Mesendoderm (in vitro differentiated cells): ENCODE data around the gene KRTAP12-1.

ENCODE experiments used
- DNase-seq: peaks from one replicate; pipeline ENCODE4 v3.0.0; 2013
- H2AK5ac ChIP-seq: 2 replicates; pipeline ENCODE4 v1.6.1; 2013; ENCODE audit warnings: low read length, inconsistent platforms
- H2BK120ac ChIP-seq: 2 replicates; pipeline ENCODE4 v1.6.1; 2013; ENCODE audit warnings: low read depth, mild to moderate bottlenecking, low read length, moderate library complexity, mixed read lengths
- H2BK15ac ChIP-seq: replicated peaks from 2 replicates; pipeline ENCODE4 v1.6.1; 2013; ENCODE audit warnings: low read depth, mild to moderate bottlenecking, moderate library complexity
- H2BK5ac ChIP-seq: 2 replicates; pipeline ENCODE4 v1.6.1; 2013; ENCODE audit warnings: low read length, inconsistent platforms
- H3K18ac ChIP-seq: 2 replicates; pipeline ENCODE4 v1.6.1; 2013; ENCODE audit warnings: mild to moderate bottlenecking, low read length, mixed read lengths
- H3K23ac ChIP-seq: one replicate; pipeline ENCODE4 v1.6.1; 2013; ENCODE audit warnings: low read length
- H3K27ac ChIP-seq: 2 replicates; pipeline ENCODE4 v1.5.1; 2013; ENCODE audit warnings: low read depth, mild to moderate bottlenecking, inconsistent platforms, low read length, moderate library complexity
- H3K27me3 ChIP-seq: 2 replicates; pipeline ENCODE4 v1.6.1; 2013; ENCODE audit warnings: low read length, control low read depth, mild to moderate bottlenecking, inconsistent platforms; ENCODE audit not compliant: insufficient read depth, poor library complexity
- H3K36me3 ChIP-seq: 2 replicates; pipeline ENCODE4 v1.6.1; 2013; ENCODE audit warnings: low read length, inconsistent platforms; ENCODE audit not compliant: control insufficient read depth, insufficient read depth
- H3K4ac ChIP-seq: one replicate; pipeline ENCODE4 v1.6.1; 2013; ENCODE audit warnings: low read depth, mild to moderate bottlenecking, low read length, moderate library complexity
- H3K4me1 ChIP-seq: 2 replicates; pipeline ENCODE4 v1.6.1; 2013; ENCODE audit warnings: low read depth, low read length, inconsistent platforms; ENCODE audit not compliant: control insufficient read depth
- H3K4me2 ChIP-seq: 2 replicates; pipeline ENCODE4 v1.6.1; 2013; ENCODE audit warnings: low read length
- H3K4me3 ChIP-seq: 2 replicates; pipeline ENCODE4 v1.5.1; 2013; ENCODE audit warnings: mild to moderate bottlenecking, low read length
- H3K56ac ChIP-seq: one replicate; pipeline ENCODE4 v1.6.1; 2013; ENCODE audit warnings: low read length
- H3K79me1 ChIP-seq: 2 replicates; pipeline ENCODE4 v1.6.1; 2013; ENCODE audit warnings: low read length, inconsistent platforms
- H3K79me2 ChIP-seq: 2 replicates; pipeline ENCODE4 v1.6.1; 2013; ENCODE audit warnings: mild to moderate bottlenecking, low read length; ENCODE audit not compliant: control insufficient read depth, insufficient read depth
- H3K9ac ChIP-seq: 2 replicates; pipeline ENCODE4 v1.6.1; 2013; ENCODE audit warnings: low read length, inconsistent platforms
- H4K5ac ChIP-seq: one replicate; pipeline ENCODE4 v1.6.1; 2013; ENCODE audit warnings: low read length
- H4K8ac ChIP-seq: one replicate; pipeline ENCODE4 v1.6.1; 2013; ENCODE audit warnings: low read depth, mild to moderate bottlenecking, control low read depth, low read length, moderate library complexity
- WGBS: extraction: QIAGEN DNeasy Blood & Tissue Kit; methylation state at CpG from one replicate; pipeline ENCODE4 v1.1.7; 2013; ENCODE audit warnings: low lambda C conversion rate, missing lambda C conversion rate; ENCODE audit not compliant: insufficient coverage; ENCODE audit errors: extremely low coverage; 5-methylcytosine and 5-hydroxymethylcytosine counted together

KRTAP12-1 gene

DNA sequence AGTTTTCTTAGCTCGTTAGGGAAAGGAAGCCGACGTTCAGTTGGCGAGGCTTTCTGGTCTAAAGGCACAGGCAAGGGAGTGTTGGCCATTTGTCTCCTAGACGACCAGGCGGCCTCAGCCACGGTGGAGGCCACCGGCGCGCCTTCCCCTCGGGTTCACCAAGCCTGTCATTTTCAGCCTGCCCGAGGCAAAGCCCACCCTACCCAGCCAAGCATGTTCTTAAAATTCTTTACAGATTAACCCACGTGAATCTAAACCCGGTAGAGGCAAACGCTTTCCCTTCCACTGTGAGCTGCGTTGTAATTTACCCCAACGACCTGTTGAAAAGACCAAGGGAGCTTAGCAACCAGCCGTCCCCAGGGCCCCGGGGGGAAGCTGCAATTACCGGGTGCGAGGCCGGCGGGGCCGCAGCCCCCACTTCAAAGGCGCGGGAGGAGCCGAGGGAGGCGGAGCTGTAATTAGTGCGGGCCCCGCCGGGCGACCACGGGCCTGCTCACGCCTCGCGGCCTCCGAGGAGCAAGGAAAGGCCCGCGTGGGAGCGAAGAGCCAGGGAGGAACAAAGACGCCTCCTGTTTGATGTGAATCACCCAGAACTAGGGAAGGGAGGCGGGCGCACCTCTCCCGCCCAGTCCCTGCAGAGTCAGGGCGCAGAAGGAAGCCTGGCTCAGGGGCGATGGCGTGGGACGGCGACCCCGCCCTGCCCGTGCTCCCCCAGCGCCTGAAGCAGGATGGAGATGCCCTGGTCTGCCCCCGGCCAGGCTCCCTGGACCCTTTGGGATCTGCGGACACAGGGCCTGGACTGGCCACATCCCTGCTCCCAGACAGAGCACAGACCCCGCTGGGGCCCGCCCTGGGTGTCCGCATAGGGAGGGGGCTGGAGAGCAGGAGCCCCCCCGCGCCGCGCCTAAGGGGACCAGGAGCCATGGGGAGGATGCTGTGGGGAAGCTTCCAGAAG, 41.5 kb upstream of the KRTAP12-1 start:
- Histone ChIP-seq H3K36me3 (no peaks in the 10 kb centered on the region), H3K79me1 (no peaks in the 10 kb centered on the region), H2BK5ac (no peak overlapping the region), H2BK15ac (no peak overlapping the region), H2BK120ac (no peak overlapping the region), H3K56ac (peak overlapping the region; percentile 56), H4K8ac (no peak overlapping the region), H2AK5ac (no peak overlapping the region), H3K4ac (no peak overlapping the region), H3K4me1 (no peaks in the 10 kb centered on the region), H3K27ac (no peak overlapping the region), H3K79me2 (no peaks in the 10 kb centered on the region), H3K9ac (peak overlapping the region; percentile 44), H4K5ac (no peak overlapping the region), H3K23ac (no peak overlapping the region), H3K27me3 (no peaks in the 10 kb centered on the region), H3K4me3 (no peak overlapping the region), H3K18ac (peak overlapping the region; percentile 23), H3K4me2 (peak overlapping the region; percentile 46)
- DNase-seq: peak; percentile 64
- WGBS: no CpG with 5 or more reads among the region's 61 CpGs

DNA sequence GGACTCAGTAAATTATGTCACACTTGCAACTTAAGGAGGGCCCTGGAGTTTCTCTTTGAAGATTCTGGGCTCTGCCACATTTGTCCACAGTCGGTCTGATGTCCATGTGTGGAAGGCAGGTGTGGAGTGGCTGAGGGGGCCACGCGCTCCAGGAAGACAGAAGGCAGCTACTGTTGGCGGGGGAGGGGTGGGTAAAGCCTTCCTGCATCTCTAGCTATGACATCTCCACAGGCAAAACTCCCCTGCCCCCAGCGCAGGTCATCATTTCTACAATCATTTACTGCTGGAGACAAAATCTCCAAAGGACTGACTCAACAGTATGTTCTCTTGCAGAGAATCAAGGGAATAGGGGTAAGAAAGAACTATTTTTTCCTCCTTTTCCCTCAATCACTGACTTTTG, 40.8 kb upstream of the KRTAP12-1 start:
- Histone ChIP-seq H4K5ac (no peak overlapping the region), H3K4me3 (no peak overlapping the region), H3K4ac (no peak overlapping the region), H3K23ac (no peak overlapping the region), H4K8ac (no peak overlapping the region), H3K79me1 (no peaks in the 10 kb centered on the region), H3K79me2 (no peaks in the 10 kb centered on the region), H2BK15ac (no peak overlapping the region), H3K18ac (no peak overlapping the region), H3K56ac (peak overlapping the region; percentile 56), H3K36me3 (no peaks in the 10 kb centered on the region), H2BK5ac (no peak overlapping the region), H2AK5ac (no peak overlapping the region), H3K27me3 (no peaks in the 10 kb centered on the region), H3K4me1 (no peaks in the 10 kb centered on the region), H3K27ac (no peak overlapping the region), H2BK120ac (no peak overlapping the region), H3K9ac (peak overlapping the region; percentile 44), H3K4me2 (no peak overlapping the region)
- no peak for DNase-seq
- no CpG with 5 or more reads among the region's 5 CpGs for WGBS

DNA sequence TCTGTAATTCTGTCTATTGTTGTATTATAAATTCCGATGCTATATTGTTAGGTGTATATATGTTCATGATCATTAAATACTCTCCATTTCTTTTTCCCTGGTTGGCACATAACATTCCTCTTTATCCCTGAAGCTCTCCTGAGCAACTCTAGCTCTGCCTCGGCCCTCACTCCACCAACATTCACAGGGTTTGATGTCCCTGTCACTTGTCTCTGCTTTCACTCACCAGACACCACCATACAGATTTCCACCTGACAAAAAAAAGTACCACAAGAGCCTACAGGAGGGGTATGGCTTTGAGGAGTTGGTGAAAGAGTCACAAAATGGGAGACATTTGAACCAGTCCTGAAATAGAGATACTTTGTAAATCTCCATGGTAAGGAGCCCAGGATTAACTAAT, 38.2 kb upstream of the KRTAP12-1 start:
- no peak overlapping the region for H4K5ac ChIP-seq
- no peak overlapping the region for H3K56ac ChIP-seq
- no peaks in the 10 kb centered on the region for H3K4me1 ChIP-seq
- H3K23ac ChIP-seq: no peak overlapping the region
- H3K79me1 ChIP-seq: no peaks in the 10 kb centered on the region
- H2AK5ac ChIP-seq: no peak overlapping the region
- H2BK120ac ChIP-seq: no peak overlapping the region
- no peak overlapping the region for H2BK15ac ChIP-seq
- no peak for DNase-seq
- H2BK5ac ChIP-seq: no peak overlapping the region
- H3K4me2 ChIP-seq: no peak overlapping the region
- H4K8ac ChIP-seq: no peak overlapping the region
- no peak overlapping the region for H3K18ac ChIP-seq
- H3K4me3 ChIP-seq: no peak overlapping the region
- H3K9ac ChIP-seq: no peak overlapping the region
- no CpG with 5 or more reads among the region's 2 CpGs for WGBS
- H3K79me2 ChIP-seq: no peaks in the 10 kb centered on the region
- no peaks in the 10 kb centered on the region for H3K36me3 ChIP-seq
- H3K27me3 ChIP-seq: no peaks in the 10 kb centered on the region
- H3K27ac ChIP-seq: no peak overlapping the region
- H3K4ac ChIP-seq: no peak overlapping the region

DNA sequence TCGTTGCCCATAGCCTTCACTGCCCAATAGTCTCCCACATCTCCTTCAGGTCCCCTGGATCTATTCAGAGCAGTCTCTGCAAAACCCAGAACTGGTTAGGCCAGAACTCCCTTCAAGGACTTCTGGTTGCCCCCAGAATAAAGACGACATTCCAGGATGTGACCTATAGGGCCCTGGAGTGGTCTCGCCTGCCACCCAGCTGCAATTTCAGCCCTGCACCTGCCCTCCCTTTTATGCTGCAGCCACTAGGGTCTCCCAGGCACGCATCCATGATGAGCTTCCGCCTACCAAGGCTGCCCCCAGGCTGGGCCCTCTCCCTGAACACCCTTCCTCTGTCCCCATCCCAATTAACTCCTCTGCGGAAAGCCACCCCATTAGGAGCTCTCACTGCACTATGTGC, 36.6 kb upstream of the KRTAP12-1 start:
- no peak overlapping the region for H3K9ac ChIP-seq
- H4K5ac ChIP-seq: no peak overlapping the region
- no peaks in the 10 kb centered on the region for H3K27me3 ChIP-seq
- H2BK5ac ChIP-seq: no peak overlapping the region
- no peak overlapping the region for H3K4me2 ChIP-seq
- H3K79me1 ChIP-seq: no peaks in the 10 kb centered on the region
- no peak overlapping the region for H3K18ac ChIP-seq
- H3K27ac ChIP-seq: no peak overlapping the region
- H3K56ac ChIP-seq: no peak overlapping the region
- WGBS: no CpG with 5 or more reads among the region's 6 CpGs
- no peak overlapping the region for H3K23ac ChIP-seq
- no peak overlapping the region for H3K4ac ChIP-seq
- H3K4me3 ChIP-seq: no peak overlapping the region
- no peaks in the 10 kb centered on the region for H3K36me3 ChIP-seq
- no peak overlapping the region for H2BK15ac ChIP-seq
- H3K4me1 ChIP-seq: peaks cover 4% of the 10 kb centered on the region
- no peak overlapping the region for H4K8ac ChIP-seq
- no peak overlapping the region for H2AK5ac ChIP-seq
- H3K79me2 ChIP-seq: no peaks in the 10 kb centered on the region
- DNase-seq: peak; percentile 65
- no peak overlapping the region for H2BK120ac ChIP-seq

DNA sequence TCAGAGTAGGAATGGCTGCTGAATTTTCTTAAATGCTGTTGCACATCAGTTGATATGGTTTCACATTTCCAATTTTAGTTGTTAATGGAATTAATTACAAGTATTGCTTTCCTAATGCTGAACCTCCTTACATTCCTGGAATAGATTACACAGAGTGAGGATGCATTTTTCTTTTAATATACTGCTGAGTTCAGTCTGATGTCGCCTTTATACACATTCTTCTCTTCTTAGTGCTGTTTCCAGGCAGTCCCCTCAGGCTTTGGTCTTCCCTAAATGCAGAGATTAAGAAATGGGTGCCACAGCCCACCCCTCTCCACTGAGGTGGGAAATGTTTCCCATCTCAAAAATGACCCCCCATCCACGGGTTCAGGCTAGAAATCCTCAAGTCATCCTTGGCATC, 36.1 kb upstream of the KRTAP12-1 start:
- no peaks in the 10 kb centered on the region for H3K27me3 ChIP-seq
- no peak overlapping the region for H3K18ac ChIP-seq
- H4K5ac ChIP-seq: no peak overlapping the region
- H3K4me2 ChIP-seq: no peak overlapping the region
- no peak overlapping the region for H3K4ac ChIP-seq
- H3K36me3 ChIP-seq: no peaks in the 10 kb centered on the region
- no peak overlapping the region for H3K9ac ChIP-seq
- H2AK5ac ChIP-seq: no peak overlapping the region
- H3K4me3 ChIP-seq: no peak overlapping the region
- no peaks in the 10 kb centered on the region for H3K79me1 ChIP-seq
- no peak overlapping the region for H3K27ac ChIP-seq
- H4K8ac ChIP-seq: no peak overlapping the region
- no CpG with 5 or more reads among the region's 2 CpGs for WGBS
- H2BK120ac ChIP-seq: no peak overlapping the region
- H2BK5ac ChIP-seq: no peak overlapping the region
- no peaks in the 10 kb centered on the region for H3K79me2 ChIP-seq
- peaks cover 4% of the 10 kb centered on the region for H3K4me1 ChIP-seq
- H3K56ac ChIP-seq: no peak overlapping the region
- DNase-seq: no peak
- no peak overlapping the region for H3K23ac ChIP-seq
- H2BK15ac ChIP-seq: no peak overlapping the region

DNA sequence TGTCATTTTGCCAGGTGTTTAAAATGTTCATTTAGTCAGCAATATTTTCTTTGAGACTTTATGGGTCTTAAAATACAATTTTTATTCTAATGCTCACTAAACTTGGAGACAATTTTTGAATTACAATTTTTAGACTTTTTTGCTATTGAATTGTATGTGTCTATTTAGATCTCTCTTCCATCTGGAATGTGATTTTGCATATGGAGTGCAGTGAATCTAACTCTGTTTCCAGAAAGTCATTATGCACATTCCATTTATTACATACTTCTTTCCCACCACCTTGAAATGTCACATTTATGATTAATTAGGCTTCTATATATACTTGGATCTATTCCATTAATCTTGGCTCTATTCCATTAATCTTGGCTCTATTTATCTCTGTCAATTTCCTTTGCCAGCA, 35.0 kb upstream of the KRTAP12-1 start:
- DNase-seq: no peak

More for the DNA sequence above, 35.0 kb upstream of the KRTAP12-1 start:
- Histone ChIP-seq H3K4me1 (peaks cover 7% of the 10 kb centered on the region), H3K27me3 (no peaks in the 10 kb centered on the region), H2AK5ac (no peak overlapping the region), H2BK15ac (no peak overlapping the region), H3K36me3 (no peaks in the 10 kb centered on the region), H2BK120ac (no peak overlapping the region), H4K8ac (no peak overlapping the region), H3K79me1 (no peaks in the 10 kb centered on the region), H2BK5ac (no peak overlapping the region), H3K79me2 (no peaks in the 10 kb centered on the region), H3K4ac (no peak overlapping the region), H3K18ac (no peak overlapping the region), H3K27ac (no peak overlapping the region), H3K23ac (no peak overlapping the region), H4K5ac (no peak overlapping the region), H3K4me2 (no peak overlapping the region), H3K9ac (no peak overlapping the region), H3K56ac (no peak overlapping the region), H3K4me3 (no peak overlapping the region)
